ENCODE data around the gene IQSEC3. TPM values are rescaled to one million over a fixed set of nuclear protein-coding genes. Genes with fewer than 3 reads are reported as not detected.

IQSEC3 gene
- total RNA-seq, 1 experiment from 2014 or later = 0.55 TPM

DNA sequence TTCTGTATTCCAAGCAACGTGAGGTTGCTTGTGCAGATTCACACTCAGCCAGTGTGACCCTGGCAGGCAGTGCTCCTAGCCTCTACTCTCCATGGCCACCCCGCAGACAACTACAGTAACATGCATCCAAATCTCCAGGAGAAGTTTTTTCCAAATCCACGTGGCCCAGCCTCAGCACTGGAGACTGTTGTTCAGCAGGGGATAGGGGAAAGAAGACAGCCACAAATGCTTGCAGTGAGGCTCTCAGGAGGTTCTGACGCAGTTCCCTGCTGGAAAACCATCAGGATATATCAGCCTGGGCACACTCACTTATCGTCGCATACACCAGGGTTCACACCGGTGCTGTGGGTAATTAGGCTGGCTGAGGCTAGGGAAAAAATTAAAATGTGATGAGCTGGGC, 16.2 kb downstream of the IQSEC3 start:
- peaks cover 4% of the 10 kb centered on the region; the same call in 1 of the 2 replicates for H3K4me1 ChIP-seq (ENCODE audit: insufficient read depth, low read length)
- no peak overlapping the region for H3T11ph ChIP-seq (ENCODE audit: low read length)
- H2BK20ac ChIP-seq (ENCODE audit: low read depth, low read length, poor library complexity, severe bottlenecking) = no peak overlapping the region
- no peak overlapping the region for H3K23ac ChIP-seq (ENCODE audit: insufficient read length, low read depth, low read length)
- H2BK5ac ChIP-seq (ENCODE audit: insufficient read length, low read length) = no peak overlapping the region
- H3K27ac Mint-ChIP-seq = no peak overlapping the region
- H3K4ac ChIP-seq (ENCODE audit: low read depth, low read length) = no peak overlapping the region
- TF ChIP-seq, protein P1, sequence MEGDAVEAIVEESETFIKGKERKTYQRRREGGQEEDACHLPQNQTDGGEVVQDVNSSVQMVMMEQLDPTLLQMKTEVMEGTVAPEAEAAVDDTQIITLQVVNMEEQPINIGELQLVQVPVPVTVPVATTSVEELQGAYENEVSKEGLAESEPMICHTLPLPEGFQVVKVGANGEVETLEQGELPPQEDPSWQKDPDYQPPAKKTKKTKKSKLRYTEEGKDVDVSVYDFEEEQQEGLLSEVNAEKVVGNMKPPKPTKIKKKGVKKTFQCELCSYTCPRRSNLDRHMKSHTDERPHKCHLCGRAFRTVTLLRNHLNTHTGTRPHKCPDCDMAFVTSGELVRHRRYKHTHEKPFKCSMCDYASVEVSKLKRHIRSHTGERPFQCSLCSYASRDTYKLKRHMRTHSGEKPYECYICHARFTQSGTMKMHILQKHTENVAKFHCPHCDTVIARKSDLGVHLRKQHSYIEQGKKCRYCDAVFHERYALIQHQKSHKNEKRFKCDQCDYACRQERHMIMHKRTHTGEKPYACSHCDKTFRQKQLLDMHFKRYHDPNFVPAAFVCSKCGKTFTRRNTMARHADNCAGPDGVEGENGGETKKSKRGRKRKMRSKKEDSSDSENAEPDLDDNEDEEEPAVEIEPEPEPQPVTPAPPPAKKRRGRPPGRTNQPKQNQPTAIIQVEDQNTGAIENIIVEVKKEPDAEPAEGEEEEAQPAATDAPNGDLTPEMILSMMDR (conservative IDR thresholded peaks at IDR 0.05) = no peak
- H3K4me1 Mint-ChIP-seq = peaks cover 14 to 21% of the 10 kb centered on the region in 2 experiments; a peak in 3 of 4 replicates
- H3K14ac ChIP-seq (ENCODE audit: insufficient read depth, low read length) = no peak overlapping the region
- no peak overlapping the region for H2AFZ ChIP-seq (ENCODE audit: low read length)
- no peak overlapping the region for H3K4me2 ChIP-seq (ENCODE audit: insufficient read depth, insufficient read length, low read length)
- H3K27me3 Mint-ChIP-seq (ENCODE audit: low read depth) = peaks cover 51% of the 10 kb centered on the region
- H3K23me2 ChIP-seq (ENCODE audit: insufficient read length, low read depth, low read length, poor library complexity, severe bottlenecking) = no peaks in the 10 kb centered on the region
- H3K9ac ChIP-seq (ENCODE audit: extremely low read depth, insufficient read length, low read length) = no peak overlapping the region
- no peaks in the 10 kb centered on the region; the same call in 1 of the 2 replicates for H3K27me3 ChIP-seq (ENCODE audit: insufficient read depth, low read length)
- no peaks in the 10 kb centered on the region for H3K79me1 ChIP-seq (ENCODE audit: insufficient read depth, low read depth, low read length, poor library complexity, severe bottlenecking)
- H2BK15ac ChIP-seq (ENCODE audit: low read depth, low read length) = no peak overlapping the region
- DNase-seq = no peak
- WGBS (ENCODE audit: extremely low coverage, insufficient read length, low lambda C conversion rate) = no CpG with 5 or more reads among the region's 7 CpGs
- no peak overlapping the region for H4K5ac ChIP-seq (ENCODE audit: insufficient read length, low read depth, low read length)
- H2BK120ac ChIP-seq (ENCODE audit: low read depth, low read length, poor library complexity, severe bottlenecking) = no peak overlapping the region
- H3K27ac ChIP-seq (ENCODE audit: insufficient read length, low read depth, low read length) = no peak overlapping the region
- no peak overlapping the region for H3K18ac ChIP-seq (ENCODE audit: insufficient read length, low read depth, low read length)
- peaks cover 1% of the 10 kb centered on the region; the same call in 1 of the 2 replicates for H3K79me2 ChIP-seq (ENCODE audit: insufficient read depth, low read length)
- H3K56ac ChIP-seq (ENCODE audit: insufficient read length, low read depth, low read length) = no peak overlapping the region
- no peaks in the 10 kb centered on the region for H3K36me3 Mint-ChIP-seq (ENCODE audit: insufficient read depth in 1 of 3, low read depth in 3 of 3)
- H3K4me3 Mint-ChIP-seq = no peak overlapping the region
- H3K9me3 Mint-ChIP-seq = no peaks in the 10 kb centered on the region
- H2BK12ac ChIP-seq (ENCODE audit: insufficient read length, low read depth, low read length) = no peak overlapping the region
- H3K9me3 ChIP-seq (ENCODE audit: control insufficient read depth, low read depth, low read length) = no peaks in the 10 kb centered on the region
- H4K91ac ChIP-seq (ENCODE audit: insufficient read length, low read depth, low read length) = no peak overlapping the region
- no peak overlapping the region for H4K8ac ChIP-seq (replicated peaks; ENCODE audit: insufficient read length, low read depth, low read length)
- no peak overlapping the region for H2AK5ac ChIP-seq (ENCODE audit: insufficient read length, low read length)
- H4K20me1 ChIP-seq (ENCODE audit: control insufficient read depth, insufficient read depth, insufficient read length) = no peaks in the 10 kb centered on the region

All from H9 (cell line).